ENCODE data around the gene TMEM132A.

- TF ChIP-seq TARDBP (IDR thresholded peaks at IDR 0.05), result no peak
- TF ChIP-seq BHLHE40 (IDR thresholded peaks at IDR 0.05; ENCODE audit: borderline replicate concordance), result no peak
- no peak for TF ChIP-seq FOXK2 (IDR thresholded peaks at IDR 0.05)
- no peak for TF ChIP-seq SP1 (IDR thresholded peaks at IDR 0.05)
- no peak for TF ChIP-seq SUZ12 (IDR thresholded peaks at IDR 0.05)
- TF ChIP-seq ELF4 (IDR thresholded peaks at IDR 0.05), result no peak
- TF ChIP-seq FOXM1 (IDR thresholded peaks at IDR 0.05; ENCODE audit: borderline replicate concordance), result no peak
- TF ChIP-seq FOXA1 (IDR thresholded peaks at IDR 0.05), result no peak
- no peak for TF ChIP-seq LEF1 (IDR thresholded peaks at IDR 0.05; ENCODE audit: borderline replicate concordance)
- no peak for TF ChIP-seq ARNT (IDR thresholded peaks at IDR 0.05)
These were observed 33.0 kb upstream of the TMEM132A start for GRCh38 chr11:60891103-60891741.
